ENCODE measurements around the gene MRPL23.

Gene MRPL23

DNA sequence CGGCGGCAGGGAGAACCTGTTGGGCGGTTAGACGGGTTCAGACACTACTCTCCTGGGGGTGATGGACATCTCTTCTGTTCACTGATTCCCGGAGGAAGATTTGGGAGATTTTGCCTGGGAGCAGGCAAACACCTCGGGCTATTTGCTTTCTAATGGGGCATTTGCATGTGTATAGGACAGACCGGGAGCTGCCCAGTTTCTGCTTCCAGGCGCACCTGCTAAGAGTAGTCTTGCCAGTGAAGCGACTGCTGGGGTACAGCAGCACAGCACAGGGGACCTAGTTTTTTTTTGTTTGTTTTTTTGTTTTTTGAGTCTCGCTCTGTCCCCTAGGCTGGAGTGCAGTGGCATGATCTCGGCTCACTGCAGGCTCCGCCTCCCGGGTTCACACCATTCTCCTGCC lies 57.3 kb downstream of the MRPL23 start:
- Histone ChIP-seq H3K27me3 (ENCODE audit: control insufficient read depth, insufficient read depth, low read length) (no peaks in the 10 kb centered on the region), H3K4me3 (ENCODE audit: low read depth, low read length) (no peak overlapping the region), H3K9ac (ENCODE audit: low read depth, low read length) (no peak overlapping the region), H3K27ac (ENCODE audit: low read depth, low read length) (no peak overlapping the region), H3K36me3 (ENCODE audit: control insufficient read depth, insufficient read depth, low read length) (no peaks in the 10 kb centered on the region), H3K9me3 (ENCODE audit: control insufficient read depth, insufficient read depth, low read length) (no peaks in the 10 kb centered on the region), H3K4me1 (ENCODE audit: control insufficient read depth, insufficient read depth, low read length) (no peaks in the 10 kb centered on the region)

Data from HUES48 (cell line).